ENCODE measurements around the gene RPRD1B.

RPRD1B gene

GRCh38 chr20:38017959-38018358 lies 15.6 kb upstream of the RPRD1B start:
- no peak overlapping the region for H3K27ac ChIP-seq (ENCODE audit: low read length)
- peaks cover 84% of the 10 kb centered on the region for H3K79me2 ChIP-seq (ENCODE audit: low read length)
- H3K4me2 ChIP-seq (ENCODE audit: low read depth, low read length): no peak overlapping the region
- no peaks in the 10 kb centered on the region for H3K27me3 ChIP-seq (replicated peaks; ENCODE audit: insufficient read depth, low read length)
- no peak for DNase-seq
- H3K36me3 ChIP-seq (replicated peaks; ENCODE audit: insufficient read depth, low read length): peaks cover 18% of the 10 kb centered on the region
- no peak overlapping the region for H3K9ac ChIP-seq (ENCODE audit: low read length)
- H3K4me1 ChIP-seq (ENCODE audit: low read length): no peaks in the 10 kb centered on the region
- no peaks in the 10 kb centered on the region for H3K9me3 ChIP-seq (replicated peaks; ENCODE audit: insufficient read depth, low read length)
- H2AFZ ChIP-seq (ENCODE audit: low read length): no peak overlapping the region
- no peak overlapping the region for H3K4me3 ChIP-seq (ENCODE audit: low read length)
- no peaks in the 10 kb centered on the region for H4K20me1 ChIP-seq (ENCODE audit: insufficient read depth, low read length)
- TF ChIP-seq EZH2 (optimal IDR thresholded peaks at IDR 0.05; ENCODE audit: low read depth, low read length) (no peak), EZH2phosphoT487 (IDR thresholded peaks at IDR 0.05; ENCODE audit: low read length) (no peak)
- TF ChIP-seq, protein P1, sequence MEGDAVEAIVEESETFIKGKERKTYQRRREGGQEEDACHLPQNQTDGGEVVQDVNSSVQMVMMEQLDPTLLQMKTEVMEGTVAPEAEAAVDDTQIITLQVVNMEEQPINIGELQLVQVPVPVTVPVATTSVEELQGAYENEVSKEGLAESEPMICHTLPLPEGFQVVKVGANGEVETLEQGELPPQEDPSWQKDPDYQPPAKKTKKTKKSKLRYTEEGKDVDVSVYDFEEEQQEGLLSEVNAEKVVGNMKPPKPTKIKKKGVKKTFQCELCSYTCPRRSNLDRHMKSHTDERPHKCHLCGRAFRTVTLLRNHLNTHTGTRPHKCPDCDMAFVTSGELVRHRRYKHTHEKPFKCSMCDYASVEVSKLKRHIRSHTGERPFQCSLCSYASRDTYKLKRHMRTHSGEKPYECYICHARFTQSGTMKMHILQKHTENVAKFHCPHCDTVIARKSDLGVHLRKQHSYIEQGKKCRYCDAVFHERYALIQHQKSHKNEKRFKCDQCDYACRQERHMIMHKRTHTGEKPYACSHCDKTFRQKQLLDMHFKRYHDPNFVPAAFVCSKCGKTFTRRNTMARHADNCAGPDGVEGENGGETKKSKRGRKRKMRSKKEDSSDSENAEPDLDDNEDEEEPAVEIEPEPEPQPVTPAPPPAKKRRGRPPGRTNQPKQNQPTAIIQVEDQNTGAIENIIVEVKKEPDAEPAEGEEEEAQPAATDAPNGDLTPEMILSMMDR (IDR thresholded peaks at IDR 0.05; ENCODE audit: low read length): no peak
- no peaks in the 10 kb centered on the region for H3K9me2 ChIP-seq (replicated peaks; ENCODE audit: insufficient read depth, low read length)
- H3F3A ChIP-seq (ENCODE audit: insufficient read depth, low read length): no peaks in the 10 kb centered on the region

DNA sequence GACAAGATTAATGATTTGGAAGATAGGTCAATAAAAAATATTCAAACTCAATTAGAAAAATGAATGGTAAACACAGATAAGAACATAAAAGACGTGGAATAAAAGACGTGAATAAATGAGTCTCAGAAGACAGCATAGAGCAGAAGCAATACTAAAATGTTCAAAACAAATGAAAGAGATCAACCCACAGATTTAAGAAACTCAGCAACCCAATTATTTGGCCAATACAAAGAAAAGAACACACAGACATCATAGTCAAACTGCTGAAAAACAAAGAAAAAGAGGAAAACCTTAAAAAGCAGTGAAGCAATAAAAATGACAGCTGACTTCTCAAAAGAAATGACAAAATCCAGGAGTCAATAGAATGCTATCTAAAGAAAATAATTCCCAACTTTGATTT lies 15.2 kb upstream of the RPRD1B start:
- Histone ChIP-seq H3K79me2 (ENCODE audit: low read length) (peaks cover 88% of the 10 kb centered on the region), H3K27me3 (replicated peaks; ENCODE audit: insufficient read depth, low read length) (no peaks in the 10 kb centered on the region), H3K9me3 (replicated peaks; ENCODE audit: insufficient read depth, low read length) (no peaks in the 10 kb centered on the region), H4K20me1 (ENCODE audit: insufficient read depth, low read length) (no peaks in the 10 kb centered on the region), H3F3A (ENCODE audit: insufficient read depth, low read length) (no peaks in the 10 kb centered on the region), H2AFZ (ENCODE audit: low read length) (no peak overlapping the region), H3K36me3 (replicated peaks; ENCODE audit: insufficient read depth, low read length) (peaks cover 18% of the 10 kb centered on the region), H3K27ac (ENCODE audit: low read length) (no peak overlapping the region), H3K9me2 (replicated peaks; ENCODE audit: insufficient read depth, low read length) (no peaks in the 10 kb centered on the region), H3K9ac (ENCODE audit: low read length) (no peak overlapping the region), H3K4me2 (ENCODE audit: low read depth, low read length) (no peak overlapping the region), H3K4me3 (ENCODE audit: low read length) (no peak overlapping the region), H3K4me1 (ENCODE audit: low read length) (no peaks in the 10 kb centered on the region)
- DNase-seq: no peak
- TF ChIP-seq EZH2 (optimal IDR thresholded peaks at IDR 0.05; ENCODE audit: low read depth, low read length) (no peak), EZH2phosphoT487 (IDR thresholded peaks at IDR 0.05; ENCODE audit: low read length) (no peak)
- TF ChIP-seq, protein P1 (IDR thresholded peaks at IDR 0.05; ENCODE audit: low read length): no peak

DNA sequence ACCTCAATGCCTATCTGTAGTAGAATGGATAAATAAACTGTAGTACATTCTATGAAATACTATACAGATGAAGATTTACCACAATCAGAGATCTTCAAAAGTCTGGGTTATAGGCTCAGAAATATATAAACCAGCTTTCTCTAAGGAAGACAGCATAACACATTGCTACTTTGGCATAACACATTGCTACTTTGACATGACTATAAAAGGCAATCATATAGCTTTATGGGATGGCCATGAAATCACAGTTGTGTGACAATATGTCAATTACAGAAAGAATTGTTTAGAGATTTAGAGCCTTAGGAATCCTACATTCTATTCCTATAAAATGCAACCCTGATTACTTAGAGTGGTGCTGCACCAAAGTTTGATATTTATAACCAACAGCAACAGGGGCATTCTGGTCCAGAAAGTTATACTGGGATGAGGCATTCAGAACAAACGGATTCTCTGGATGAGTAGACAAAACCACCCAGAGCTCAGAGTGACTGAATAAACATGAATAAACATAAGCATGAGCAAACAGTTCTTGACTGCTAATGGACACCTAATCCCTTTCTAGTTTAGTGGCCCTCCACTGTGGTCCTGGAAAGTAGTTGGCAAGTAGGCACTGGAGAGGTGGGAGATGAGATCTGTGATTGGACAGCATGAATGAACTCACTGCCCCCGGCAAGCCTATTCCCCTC lies 12.3 kb upstream of the RPRD1B start:
- Histone ChIP-seq H3K4me3 (ENCODE audit: low read length) (no peak overlapping the region), H3F3A (ENCODE audit: insufficient read depth, low read length) (no peaks in the 10 kb centered on the region), H3K9me2 (replicated peaks; ENCODE audit: insufficient read depth, low read length) (no peaks in the 10 kb centered on the region), H2AFZ (ENCODE audit: low read length) (no peak overlapping the region), H3K79me2 (ENCODE audit: low read length) (peaks cover 91% of the 10 kb centered on the region), H3K27ac (ENCODE audit: low read length) (no peak overlapping the region), H3K27me3 (replicated peaks; ENCODE audit: insufficient read depth, low read length) (no peaks in the 10 kb centered on the region), H3K36me3 (replicated peaks; ENCODE audit: insufficient read depth, low read length) (peaks cover 18% of the 10 kb centered on the region), H4K20me1 (ENCODE audit: insufficient read depth, low read length) (no peaks in the 10 kb centered on the region), H3K4me2 (ENCODE audit: low read depth, low read length) (no peak overlapping the region), H3K4me1 (ENCODE audit: low read length) (no peaks in the 10 kb centered on the region), H3K9ac (ENCODE audit: low read length) (no peak overlapping the region), H3K9me3 (replicated peaks; ENCODE audit: insufficient read depth, low read length) (no peaks in the 10 kb centered on the region)
- no peak for DNase-seq
- TF ChIP-seq EZH2phosphoT487 (IDR thresholded peaks at IDR 0.05; ENCODE audit: low read length) (no peak), EZH2 (optimal IDR thresholded peaks at IDR 0.05; ENCODE audit: low read depth, low read length) (no peak)
- TF ChIP-seq, protein P1 (IDR thresholded peaks at IDR 0.05; ENCODE audit: low read length): no peak
